GM21423 (cell line): ENCODE data around the gene CCDC136.

Experiments
- ATAC-seq: cut with Tn5 transposase; IDR thresholded peaks from one replicate; pipeline ENCODE4 v1.9.1; 2021; ENCODE audit warnings: mild to moderate bottlenecking, moderate library complexity; ENCODE audit not compliant: unreplicated experiment

CCDC136 gene

GRCh38 chr7:128791121-128791971, at the start of gene CCDC136:
TSS of gene CCDC136 (plus strand) at chr7:128791968. CDS start at chr7:128792412, 444 bp downstream.
- peak; percentile 79 for ATAC-seq

- ATAC-seq: no peak
Observed at GRCh38 chr7:128742206-128742605, 49.6 kb upstream of the CCDC136 start.

- no peak for ATAC-seq
Observed at GRCh38 chr7:128743112-128743772, 48.5 kb upstream of the CCDC136 start.

GRCh38 chr7:128744366-128744905, 47.3 kb upstream of the CCDC136 start:
- ATAC-seq: no peak

- ATAC-seq: no peak
Observed at GRCh38 chr7:128745706-128746105, 46.1 kb upstream of the CCDC136 start.

GRCh38 chr7:128747327-128748079, 44.3 kb upstream of the CCDC136 start:
- no peak for ATAC-seq

GRCh38 chr7:128752251-128752650, 39.5 kb upstream of the CCDC136 start:
- ATAC-seq: no peak

- no peak for ATAC-seq
Observed at GRCh38 chr7:128755075-128755818, 36.5 kb upstream of the CCDC136 start.

- no peak for ATAC-seq
Observed at GRCh38 chr7:128755819-128756476, 35.8 kb upstream of the CCDC136 start.

GRCh38 chr7:128757203-128757602, 34.6 kb upstream of the CCDC136 start:
- no peak for ATAC-seq

GRCh38 chr7:128758553-128758952, 33.2 kb upstream of the CCDC136 start:
- no peak for ATAC-seq

GRCh38 chr7:128759242-128759641, 32.5 kb upstream of the CCDC136 start:
- ATAC-seq: no peak

- ATAC-seq: no peak
Observed at GRCh38 chr7:128763541-128763940, 28.2 kb upstream of the CCDC136 start.

GRCh38 chr7:128767475-128768110, 24.2 kb upstream of the CCDC136 start:
- ATAC-seq: no peak

- ATAC-seq: no peak
Observed at GRCh38 chr7:128770233-128770632, 21.5 kb upstream of the CCDC136 start.

- ATAC-seq: no peak
Observed at GRCh38 chr7:128773604-128774003, 18.2 kb upstream of the CCDC136 start.

- ATAC-seq: no peak
Observed at GRCh38 chr7:128774029-128774689, 17.6 kb upstream of the CCDC136 start.

- ATAC-seq: no peak
Observed at GRCh38 chr7:128774921-128775320, 16.8 kb upstream of the CCDC136 start.
